Kidney glomerular epithelial cell (primary cell): ENCODE data around the gene CACNA1E.
"Not testable (repeated sequence)": the region's sequence is repeated elsewhere in the genome, so short reads cannot be mapped to it uniquely, and the experiment has no call there.

Source experiments
- DNase-seq: peaks from one replicate; lab custom pipeline; 2025; lab: John Stamatoyannopoulos, UW

CACNA1E gene

DNA sequence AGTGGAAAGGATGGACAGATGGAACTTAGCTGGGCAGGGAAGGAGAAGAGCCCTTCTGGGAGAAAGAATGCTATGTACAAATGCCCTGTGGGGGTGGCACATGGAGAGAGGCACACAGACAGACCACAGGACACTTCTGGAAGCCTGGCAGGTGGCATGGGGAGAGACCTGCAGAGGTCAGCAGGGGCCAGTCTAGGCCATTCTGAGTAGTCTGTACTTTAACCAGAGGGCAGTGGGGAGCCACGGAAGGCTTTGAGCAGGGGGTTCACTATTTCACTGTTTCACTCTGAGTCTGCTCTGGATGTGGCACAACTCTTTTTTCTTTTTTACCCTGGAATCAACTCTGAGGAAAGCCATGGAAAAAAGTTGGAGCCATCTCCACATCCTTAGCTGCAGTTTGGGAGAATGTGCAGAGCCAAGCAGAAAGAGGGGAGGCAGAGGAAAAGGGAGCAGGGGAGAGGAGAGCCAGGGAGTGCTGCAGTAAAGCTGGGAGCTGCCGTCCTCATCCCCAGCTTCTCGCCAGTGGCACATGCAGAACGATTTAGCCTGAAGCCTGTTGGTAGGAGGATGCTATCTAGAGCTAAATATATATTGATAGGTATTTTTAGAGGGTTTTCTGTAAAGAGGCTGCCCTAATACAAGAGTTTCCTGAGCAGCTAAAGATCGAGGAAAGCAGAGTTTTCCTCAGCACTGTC, 34.0 kb downstream of the CACNA1E start:
- DNase-seq = no peak

DNA sequence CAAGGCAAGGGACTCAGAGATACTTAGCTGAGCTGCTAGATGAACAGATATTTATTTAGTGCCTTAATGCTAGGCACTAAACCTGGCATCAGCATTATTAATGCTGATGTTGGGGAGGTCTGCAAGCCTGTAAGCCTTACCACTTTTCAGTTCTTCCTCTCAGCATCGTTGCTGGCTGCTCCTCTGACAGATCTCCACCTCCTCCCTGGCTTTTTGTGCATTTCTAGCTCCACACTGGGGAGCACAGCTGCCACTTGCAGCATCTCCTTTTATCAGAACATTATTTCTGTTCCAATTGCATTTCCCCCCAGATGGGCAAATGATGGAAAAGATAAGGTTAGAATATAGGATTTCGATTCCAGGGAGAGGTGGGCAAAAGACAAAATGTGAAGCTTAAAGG, 34.8 kb downstream of the CACNA1E start:
- no peak for DNase-seq

DNA sequence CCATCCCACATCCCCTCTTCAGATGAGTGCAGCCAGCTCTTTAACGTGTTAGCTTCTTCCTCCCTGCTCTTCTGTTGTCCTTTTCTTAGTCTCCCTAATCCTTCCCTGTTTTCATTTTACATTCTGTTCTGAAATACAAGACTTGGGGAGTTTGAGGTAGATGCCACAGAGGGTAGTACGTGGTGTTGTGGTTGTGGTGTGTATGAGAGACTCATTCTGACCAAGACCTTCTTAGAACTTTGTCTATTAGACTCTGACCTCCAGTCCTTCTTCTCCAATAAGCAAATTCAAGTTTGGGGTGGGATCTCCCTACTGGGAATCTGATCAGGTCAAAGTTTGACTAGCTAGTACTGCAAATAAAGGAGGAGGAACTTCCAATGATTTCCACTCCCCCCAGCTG, 39.5 kb downstream of the CACNA1E start:
- DNase-seq = no peak

DNA sequence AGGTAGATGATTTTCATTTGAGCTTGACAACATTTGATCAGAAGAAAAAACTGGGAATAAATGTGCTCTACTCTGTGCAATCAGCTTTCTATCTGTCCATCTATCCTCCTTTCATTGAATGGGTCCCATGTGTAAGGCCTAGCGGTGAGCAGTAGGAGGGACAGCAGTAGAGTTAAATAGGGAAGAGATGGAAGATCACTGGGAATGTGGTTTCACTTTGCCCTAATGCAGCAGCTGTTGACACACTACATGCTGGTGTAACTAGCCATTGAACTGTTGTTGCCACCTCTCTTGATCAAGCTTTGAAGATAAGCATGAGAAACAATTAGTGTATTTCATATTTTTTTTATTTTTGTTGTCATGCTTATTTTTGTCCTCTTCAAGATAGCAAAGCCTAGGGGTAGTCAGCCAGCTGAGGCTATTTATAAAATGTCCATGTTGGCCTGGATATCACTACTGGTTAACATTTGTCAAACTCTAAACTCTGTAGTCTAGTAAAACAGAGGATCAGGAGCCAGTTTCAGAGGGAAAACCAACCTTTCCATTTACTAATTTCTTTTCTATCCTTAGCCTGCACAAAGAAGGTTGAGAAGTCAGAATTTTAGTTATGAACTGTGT, 41.9 kb downstream of the CACNA1E start:
- no peak for DNase-seq

DNA sequence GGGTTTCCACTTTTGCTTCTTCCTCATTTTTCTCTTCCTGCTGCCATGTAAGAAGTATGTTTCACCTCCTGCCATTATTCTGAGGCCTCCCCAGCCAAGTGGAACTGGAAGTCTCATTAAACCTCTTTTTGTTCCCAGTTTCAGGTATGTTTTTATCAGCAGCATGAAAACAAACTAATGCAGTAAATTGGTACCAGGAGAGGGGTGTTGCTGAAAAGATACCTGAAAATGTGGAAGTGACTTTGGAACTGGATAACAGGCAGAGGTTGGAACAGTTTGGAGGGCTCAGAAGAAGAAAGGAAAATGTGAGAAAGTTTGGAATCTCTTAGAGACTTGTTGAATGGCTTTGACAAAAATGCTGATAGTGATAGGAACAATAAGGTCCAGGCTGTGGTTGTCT, 44.9 kb downstream of the CACNA1E start:
- not testable (repeated sequence) for DNase-seq

DNA sequence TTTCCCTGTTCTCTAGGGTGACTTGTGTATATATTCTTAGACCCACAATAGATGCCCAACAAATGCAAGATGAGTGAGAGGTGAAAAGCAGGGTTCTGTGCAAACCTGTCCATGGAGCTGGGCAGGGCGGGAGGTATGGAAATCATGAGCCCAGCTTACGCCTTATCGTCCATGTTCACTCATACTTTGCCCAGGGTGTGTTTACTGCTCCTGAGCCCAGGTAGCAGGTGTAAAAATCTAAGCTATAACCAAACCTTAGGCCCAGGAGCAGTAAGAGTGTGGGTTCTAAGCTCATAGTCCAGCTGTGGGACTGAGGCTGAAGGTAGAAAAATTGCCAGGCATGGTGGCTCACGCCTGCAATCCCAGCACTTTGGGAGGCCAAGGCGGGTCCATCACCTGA, 48.1 kb downstream of the CACNA1E start:
- DNase-seq = no peak

DNA sequence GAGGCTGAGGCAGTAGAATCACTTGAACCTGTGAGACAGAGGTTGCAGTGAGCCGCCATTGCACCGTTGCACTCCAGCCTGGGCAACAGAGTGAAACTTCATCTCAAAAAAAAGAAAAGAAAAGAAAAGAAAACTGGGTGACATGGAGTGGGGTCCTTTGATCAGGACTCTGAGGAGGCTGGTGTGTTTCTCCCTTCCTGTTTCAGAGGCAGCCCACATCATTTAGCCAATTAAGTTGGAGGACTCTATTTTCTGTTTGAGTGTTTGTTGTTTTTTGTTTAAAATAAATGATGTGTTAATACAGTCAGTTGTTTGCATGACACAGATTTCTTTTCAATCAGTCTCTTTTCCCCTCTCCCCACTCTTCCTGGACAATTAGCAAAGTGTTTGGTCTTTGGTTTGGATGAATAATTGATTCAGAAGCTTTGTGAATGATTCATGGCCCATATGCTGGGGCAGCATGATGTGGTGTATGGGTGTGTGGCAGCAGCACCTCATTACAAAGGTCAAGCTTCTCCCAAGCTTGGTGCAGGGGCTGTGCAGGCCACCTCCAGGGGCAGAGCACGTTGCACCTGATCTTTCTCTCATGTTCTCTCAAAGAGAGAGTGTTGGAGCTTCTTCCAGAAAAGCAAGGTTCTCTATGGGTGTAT, 48.8 kb downstream of the CACNA1E start:
- DNase-seq = no peak

DNA sequence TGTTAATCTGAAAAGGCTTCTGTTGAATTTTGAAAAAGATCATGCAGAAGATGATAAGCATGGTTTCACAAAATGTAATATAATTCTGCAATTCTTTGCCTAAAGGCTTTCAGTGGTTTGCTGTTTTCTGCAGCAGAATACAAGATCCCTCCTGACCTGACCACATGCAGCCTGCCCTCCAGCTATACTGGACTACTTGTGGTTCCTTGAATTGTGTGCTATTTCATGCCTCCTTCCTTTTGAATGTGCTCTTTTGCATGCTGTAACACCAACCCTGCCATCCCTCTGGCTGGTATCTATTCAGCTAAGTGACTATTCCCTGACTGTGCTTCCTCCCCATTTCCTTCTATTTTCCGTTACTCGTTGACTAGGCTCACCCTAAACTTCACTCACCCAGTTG, 55.5 kb downstream of the CACNA1E start:
- no peak for DNase-seq

DNA sequence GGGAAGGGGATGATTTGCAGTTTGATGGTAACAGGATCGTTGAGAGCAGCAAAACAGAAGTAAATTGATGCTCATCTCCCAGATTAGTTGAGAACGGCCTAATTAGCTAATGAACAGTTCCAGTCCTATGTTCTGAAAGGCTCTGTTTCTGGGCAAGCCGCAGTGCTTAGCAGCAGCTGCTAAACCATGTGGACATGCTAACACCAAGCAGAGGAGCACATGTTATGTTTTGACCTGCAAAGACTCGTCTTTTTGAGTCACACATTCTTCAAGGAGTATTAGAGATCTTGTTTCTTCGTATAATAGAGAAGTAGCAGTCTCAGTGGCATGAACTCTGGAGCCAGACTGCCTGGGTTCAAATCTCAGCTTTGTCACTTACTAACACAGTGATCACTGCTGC, 58.1 kb downstream of the CACNA1E start:
- no peak for DNase-seq

DNA sequence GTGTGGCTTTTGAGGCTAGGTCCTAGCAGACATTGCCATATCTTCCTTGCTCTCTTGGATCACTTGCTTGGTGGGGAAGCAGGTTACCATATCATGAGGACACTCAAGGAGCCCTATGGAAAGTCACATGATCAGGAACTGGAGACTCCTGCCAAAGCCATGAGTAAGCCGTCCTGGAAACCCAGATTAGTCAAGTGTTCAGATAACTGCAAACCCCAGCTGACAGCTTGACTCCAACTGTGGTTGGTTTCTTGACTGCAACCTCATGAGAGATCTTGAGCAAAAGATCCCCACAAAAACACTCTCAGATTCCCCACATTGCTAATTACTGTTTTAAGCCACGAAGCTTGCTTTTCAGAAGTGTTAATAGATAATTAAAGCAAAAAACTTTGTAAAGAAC, 58.6 kb downstream of the CACNA1E start:
- no peak for DNase-seq

DNA sequence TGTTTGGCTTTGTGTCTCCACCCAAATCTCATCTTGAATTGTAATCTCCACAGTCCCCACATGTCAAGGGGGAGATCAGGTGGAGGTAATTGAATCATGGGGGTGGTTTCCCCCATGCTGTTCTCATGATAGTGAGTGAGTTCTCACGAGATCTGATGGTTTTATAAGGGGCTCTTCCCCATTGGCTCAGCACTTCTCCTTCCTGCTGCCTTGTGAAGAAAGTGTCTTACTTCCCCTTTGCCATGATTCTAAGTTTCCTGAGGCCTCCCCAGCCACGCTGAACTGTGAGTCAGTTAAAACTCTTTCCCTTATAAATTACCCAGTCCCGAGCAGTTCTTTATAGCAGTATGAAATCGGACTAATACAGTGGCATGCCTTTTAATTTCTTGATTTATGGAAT, 59.1 kb downstream of the CACNA1E start:
- not testable (repeated sequence) for DNase-seq

DNA sequence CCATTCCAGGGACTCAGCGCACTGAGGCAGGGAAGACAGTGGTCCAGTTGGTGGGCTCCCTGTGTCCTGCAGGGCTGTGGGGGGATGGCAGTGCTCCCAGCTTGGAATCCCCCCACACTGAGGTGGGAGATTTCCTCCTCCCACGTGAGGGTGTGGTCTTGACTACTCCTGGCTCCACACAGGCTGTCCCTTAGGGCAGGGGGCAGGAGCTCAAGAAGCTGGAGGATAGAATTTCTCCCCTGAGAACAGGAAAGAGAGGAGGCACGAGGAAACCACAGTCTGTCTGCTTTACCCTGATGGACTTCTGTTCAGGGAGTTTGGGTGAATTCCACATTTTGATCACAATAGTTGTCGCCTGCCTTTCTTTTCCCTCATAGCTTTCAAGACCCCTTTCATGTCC, 62.1 kb downstream of the CACNA1E start:
- no peak for DNase-seq

DNA sequence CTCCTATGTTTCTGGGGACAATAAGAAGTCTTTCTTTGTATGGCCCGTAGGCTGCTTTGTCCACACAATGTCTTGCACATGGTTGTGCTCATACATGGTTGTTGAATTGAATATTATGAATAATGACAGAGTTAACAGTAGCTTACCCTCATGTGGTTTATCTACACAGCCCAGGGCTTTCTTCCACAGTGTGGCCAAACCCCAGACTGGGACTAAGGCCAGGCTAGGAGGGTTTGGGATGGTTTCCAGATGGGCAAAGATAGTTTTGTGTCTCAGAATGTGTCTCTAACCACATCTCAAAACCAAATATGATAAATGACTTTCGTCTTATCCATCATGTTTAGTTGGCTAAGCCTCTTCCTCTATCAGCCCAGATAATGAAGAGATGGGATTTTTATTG, 65.2 kb downstream of the CACNA1E start:
- no peak for DNase-seq

DNA sequence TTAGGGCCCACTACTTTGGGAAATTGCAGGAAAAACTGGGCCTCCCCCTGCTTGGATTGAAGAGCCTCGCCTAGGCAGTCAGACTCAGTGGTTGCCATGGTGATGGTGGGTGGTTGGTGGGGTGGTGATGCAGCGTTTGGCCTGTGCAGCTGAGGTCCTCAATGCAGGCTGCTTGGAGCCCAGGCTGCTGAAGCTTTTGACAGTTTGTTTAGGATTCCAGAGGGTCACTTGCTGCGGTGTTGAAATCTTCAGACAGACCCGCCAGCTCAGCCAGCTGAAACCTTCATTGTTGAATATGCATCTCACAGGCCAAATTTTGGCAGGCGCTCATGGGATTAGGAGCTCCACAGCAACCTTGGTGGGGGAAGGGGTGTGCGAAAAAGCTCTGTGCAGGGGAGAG, 67.9 kb downstream of the CACNA1E start:
- DNase-seq = no peak

DNA sequence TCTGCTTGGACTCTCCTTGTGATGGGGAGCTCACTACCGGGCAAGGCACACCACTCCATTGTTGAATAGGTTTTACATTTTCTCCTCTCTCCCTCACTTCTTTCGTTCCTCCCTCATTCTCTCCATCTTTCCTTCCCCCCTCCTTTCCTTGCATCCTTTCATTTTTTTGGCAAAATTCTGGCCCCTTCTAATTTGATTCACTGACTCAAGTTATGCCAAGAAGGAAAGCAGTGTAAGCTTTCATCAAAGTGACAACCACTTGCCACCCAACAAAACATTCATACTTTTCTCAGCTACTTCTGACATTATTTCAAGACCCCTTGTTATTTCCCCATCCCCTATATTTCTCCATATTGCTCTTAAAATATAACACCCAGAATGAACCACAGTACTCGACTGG, 68.4 kb downstream of the CACNA1E start:
- DNase-seq = no peak

DNA sequence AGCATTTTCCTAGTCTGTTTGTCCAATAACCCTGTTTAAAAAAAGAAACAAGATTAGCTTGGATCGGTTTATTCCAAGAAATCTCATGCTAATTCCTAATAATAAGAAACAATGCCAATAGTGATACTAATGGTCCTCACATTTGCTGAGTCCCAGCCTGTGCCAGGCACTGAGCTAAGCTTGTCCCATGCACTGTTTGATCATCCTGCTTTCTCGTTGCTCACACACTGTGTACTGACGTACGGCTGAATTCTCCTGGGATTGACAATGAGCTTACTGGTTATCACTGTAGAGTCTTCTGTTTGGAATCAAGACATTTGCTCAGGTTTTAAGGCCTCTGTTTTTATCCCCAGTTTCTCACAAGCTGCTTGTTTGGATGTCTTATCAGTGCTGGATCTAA, 71.1 kb downstream of the CACNA1E start:
- no peak for DNase-seq

DNA sequence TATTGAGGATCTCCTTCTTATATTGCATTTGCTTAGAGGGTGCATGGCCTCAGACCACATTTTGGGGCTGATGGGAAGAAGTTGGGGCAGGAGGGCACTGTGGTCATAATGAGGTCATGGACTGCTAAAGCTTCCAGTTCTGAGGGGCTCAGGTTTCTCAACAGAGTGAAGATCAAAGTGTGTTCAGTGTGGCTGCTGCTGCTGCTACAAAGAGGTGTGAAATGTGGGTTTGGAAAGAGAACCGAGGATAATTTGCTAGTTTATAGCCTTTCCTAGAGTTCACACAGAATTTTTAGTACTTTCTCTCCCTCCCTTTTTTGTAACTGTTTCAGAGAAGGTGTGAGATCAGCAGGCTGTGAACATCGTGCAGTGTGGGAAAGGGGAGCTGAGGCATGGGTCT, 73.3 kb downstream of the CACNA1E start:
- DNase-seq = no peak

DNA sequence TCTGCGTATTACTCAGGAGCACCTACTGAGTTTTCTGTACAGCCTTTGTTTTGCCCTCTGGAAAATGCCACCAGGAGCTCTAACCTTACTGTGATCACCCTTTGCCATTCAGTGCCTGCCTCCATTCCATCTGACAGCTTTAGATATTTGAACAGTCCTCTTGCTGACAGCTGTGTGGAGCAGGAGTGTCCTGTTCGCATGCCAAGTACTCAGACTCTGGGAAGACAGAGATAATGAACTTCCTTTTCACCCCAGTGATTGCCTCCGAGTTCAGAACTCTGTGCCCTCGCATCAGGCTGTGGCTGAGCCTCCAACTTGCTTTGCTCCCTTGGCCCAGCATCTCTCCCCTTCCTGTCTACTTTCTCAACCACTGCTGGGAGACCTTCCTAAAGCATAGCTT, 74.0 kb downstream of the CACNA1E start:
- no peak for DNase-seq

DNA sequence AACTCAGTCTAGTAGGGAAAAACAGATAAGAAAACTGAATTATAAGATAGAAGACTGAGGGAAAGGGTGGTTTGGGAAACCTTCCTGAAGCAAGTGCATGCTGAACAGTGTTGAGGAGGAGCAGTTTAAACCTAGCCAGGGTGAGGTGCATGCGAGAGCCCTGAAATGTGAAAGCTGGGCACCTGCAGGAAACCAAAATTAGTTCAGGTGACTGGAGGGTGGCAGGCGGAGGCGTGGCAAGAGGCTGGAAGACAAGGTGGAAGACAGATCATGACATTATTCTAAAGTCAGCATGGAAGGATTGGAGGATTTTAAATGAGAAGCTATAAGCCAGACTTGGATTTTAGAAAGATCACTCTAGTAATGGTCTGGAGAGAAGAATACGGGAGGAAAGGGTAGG, 75.1 kb downstream of the CACNA1E start:
- no peak for DNase-seq

DNA sequence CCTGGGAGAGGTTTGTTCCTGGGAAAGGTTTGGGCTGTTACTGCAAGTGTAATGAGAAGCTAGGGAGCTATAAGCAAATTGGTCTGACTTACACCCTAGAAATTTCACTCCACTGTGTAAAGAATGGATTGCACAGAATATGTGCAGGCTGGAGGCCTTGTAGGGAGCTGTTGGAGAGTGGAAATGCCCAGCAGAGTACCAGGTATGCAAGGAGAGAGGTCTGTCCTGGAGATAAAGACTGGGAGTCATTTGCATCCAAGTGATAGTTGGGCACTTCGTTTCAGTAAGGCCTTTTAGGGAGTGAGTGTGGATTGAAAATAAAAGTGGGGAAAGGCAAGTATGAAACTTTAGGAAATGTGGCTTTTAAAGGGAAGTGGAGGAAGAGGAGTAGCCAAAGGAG, 75.8 kb downstream of the CACNA1E start:
- no peak for DNase-seq

DNA sequence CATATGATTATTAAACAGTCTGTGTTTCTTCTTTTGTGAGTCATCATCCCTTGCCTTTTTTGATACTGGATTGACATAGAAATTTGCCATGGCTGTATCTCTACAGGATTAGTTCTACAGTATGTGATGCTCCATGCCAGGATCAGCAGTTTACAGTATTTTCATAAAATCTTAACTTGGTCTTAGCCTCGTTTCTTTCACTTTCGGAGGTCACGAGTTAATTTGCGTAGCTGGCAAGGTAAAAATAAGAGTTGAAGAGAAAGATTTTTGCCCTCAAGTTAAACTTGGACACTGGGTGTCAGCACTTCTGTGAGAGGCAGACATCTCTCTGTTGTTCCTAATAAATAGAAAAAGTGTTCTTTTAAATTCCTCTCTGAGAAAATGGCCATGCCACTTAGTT, 79.1 kb downstream of the CACNA1E start:
- no peak for DNase-seq

DNA sequence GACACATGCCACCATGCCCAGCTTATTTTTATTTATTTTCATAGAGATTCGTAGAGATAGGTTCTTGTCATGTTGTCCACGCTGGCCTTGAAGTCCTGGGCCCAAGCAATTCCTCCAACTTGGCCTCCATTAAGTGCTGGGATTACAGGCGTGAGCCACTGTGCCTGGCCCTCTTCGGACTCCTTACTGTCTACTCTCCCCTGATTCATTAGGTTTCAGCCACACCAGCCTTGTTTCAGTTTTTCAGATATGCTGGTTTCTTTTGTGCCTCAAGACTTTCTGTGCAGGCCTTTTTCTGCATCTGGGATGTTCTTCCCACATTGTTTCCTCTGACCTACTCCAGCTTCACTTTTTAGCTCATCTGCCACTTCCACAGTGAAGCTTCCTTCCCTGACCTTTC, 85.4 kb downstream of the CACNA1E start:
- no peak for DNase-seq

DNA sequence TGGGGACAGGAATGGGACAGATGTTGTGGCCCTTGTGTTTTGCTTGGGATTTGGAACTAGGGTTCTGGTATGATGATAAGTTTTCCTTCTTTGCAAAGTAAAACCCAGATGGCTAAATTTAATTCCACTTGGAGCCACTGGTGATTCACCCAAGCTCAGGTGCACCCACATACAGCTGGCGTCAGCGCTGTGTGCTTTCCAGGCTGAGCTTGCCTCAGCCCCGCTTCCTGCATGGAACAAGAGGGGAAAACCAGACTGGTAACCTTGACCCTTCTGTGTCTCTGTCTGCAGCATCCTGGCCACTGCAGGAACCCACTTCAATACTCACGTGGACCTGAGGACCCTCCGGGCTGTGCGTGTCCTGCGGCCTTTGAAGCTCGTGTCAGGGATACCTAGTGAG, 94.2 kb downstream of the CACNA1E start:
- no peak for DNase-seq

DNA sequence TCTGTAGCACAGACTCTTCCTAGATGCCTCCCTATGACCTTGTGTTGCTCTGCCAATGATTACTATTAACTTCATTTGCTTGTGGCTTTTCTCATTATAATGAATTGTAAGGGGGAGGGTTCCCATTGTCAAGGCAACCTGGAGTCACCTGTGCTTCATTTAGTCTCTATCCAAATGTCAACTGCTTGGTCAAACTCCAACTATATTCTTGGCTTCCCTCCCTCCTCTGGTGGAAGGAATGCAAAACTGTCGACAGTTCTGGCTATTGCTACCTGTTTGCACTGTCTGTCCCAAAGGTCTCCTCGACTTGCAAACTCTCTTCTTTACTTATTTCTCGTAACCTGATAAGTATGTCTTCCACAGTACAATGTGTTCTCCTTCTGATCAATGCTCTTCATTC, 100.3 kb downstream of the CACNA1E start:
- no peak for DNase-seq
